CD4-positive, alpha-beta memory T cell (primary cell): ENCODE measurements around the gene GPATCH8. TPM values are rescaled to one million over a fixed set of nuclear protein-coding genes. Genes with fewer than 3 reads are reported as not detected.

Source experiments
- CTCF ChIA-PET: fragments of 350-600 bp; sonication (Branson Sonifier 250); formaldehyde crosslinking; loops from one replicate; lab custom pipeline; 2021; ENCODE audit warnings: inconsistent platforms; ENCODE audit not compliant: partially characterized antibody; lab: Charles Lee
- POLR2A ChIA-PET: fragments of 350-600 bp; sonication (Branson Sonifier 250); formaldehyde crosslinking; loops from one replicate; lab custom pipeline; 2021; ENCODE audit not compliant: partially characterized antibody; lab: Charles Lee
- DNase-seq, 5 donors: peaks; one replicate each; pipeline versions ENCODE4 v3.0.0 to v3.0.0-alpha.2; 2020 to 2022; ENCODE audit warnings: mixed read lengths in 1 of 5
- H3K27ac ChIP-seq: one replicate; pipeline ENCODE4 v1.7.0; 2013; ENCODE audit warnings: low read depth, low read length
- H3K27me3 ChIP-seq: 2 replicates; pipeline ENCODE4 v1.7.0; 2013; ENCODE audit warnings: mild to moderate bottlenecking, low read length, moderate library complexity; ENCODE audit not compliant: insufficient read depth
- H3K36me3 ChIP-seq: 2 replicates; pipeline ENCODE4 v1.7.0; 2013; ENCODE audit warnings: mild to moderate bottlenecking, low read length, moderate library complexity; ENCODE audit not compliant: insufficient read depth
- H3K4me1 ChIP-seq: 2 replicates; pipeline ENCODE4 v1.7.0; 2013; ENCODE audit warnings: mild to moderate bottlenecking, low read length, moderate library complexity; ENCODE audit not compliant: insufficient read depth
- H3K4me3 ChIP-seq, 2 donors: one replicate each; pipeline ENCODE4 v1.7.0; 2013; ENCODE audit warnings: low read length in 2 of 2, mild to moderate bottlenecking in 1 of 2
- H3K9me3 ChIP-seq, 2 donors: one replicate each; pipeline ENCODE4 v1.7.0; 2013; ENCODE audit warnings: low read length in 2 of 2, control low read depth in 1 of 2; ENCODE audit not compliant: control insufficient read depth in 1 of 2
- H3K27ac Mint-ChIP-seq, 7 donors: one replicate each; pipeline ENCODE4 v1.8.0; 2020 to 2021; ENCODE audit warnings: mixed read lengths in 7 of 7, mild to moderate bottlenecking in 6 of 7, inconsistent platforms in 3 of 7, moderate library complexity in 3 of 7
- H3K27me3 Mint-ChIP-seq, 2 donors: one replicate each; pipeline ENCODE4 v1.8.0; 2020 to 2021; ENCODE audit warnings: mixed read lengths in 2 of 2
- H3K36me3 Mint-ChIP-seq, 2 donors: one replicate each; pipeline ENCODE4 v1.8.0; 2020 to 2021; ENCODE audit warnings: mixed read lengths in 2 of 2, inconsistent platforms in 1 of 2, mild to moderate bottlenecking in 1 of 2
- H3K4me1 Mint-ChIP-seq, 4 donors: one replicate each; pipeline ENCODE4 v1.8.0; 2020 to 2021; ENCODE audit warnings: mixed read lengths in 4 of 4, mild to moderate bottlenecking in 1 of 4
- H3K4me3 Mint-ChIP-seq, 8 donors: one replicate each; pipeline ENCODE4 v1.8.0; 2020 to 2021; ENCODE audit warnings: mixed read lengths in 8 of 8, mild to moderate bottlenecking in 7 of 8, moderate library complexity in 6 of 8, inconsistent platforms in 3 of 8
- H3K9me3 Mint-ChIP-seq, 8 donors: one replicate each; pipeline ENCODE4 v1.8.0; 2020 to 2021; ENCODE audit warnings: mixed read lengths in 8 of 8, mild to moderate bottlenecking in 5 of 8, inconsistent platforms in 3 of 8, moderate library complexity in 1 of 8
- intact Hi-C: fragments of 100-400 bp; cut with micrococcal nuclease; formaldehyde crosslinking; loops from one replicate; pipeline ENCODE4 v1.15.1; 2023
- polyA plus RNA-seq, 2 donors: library from polyadenylated mRNA; unstranded; fragments of 300-500 nt; fragmentation: Illumina TruSeq; gene quantifications; one replicate each; pipeline ENCODE4 v1.2.3, GENCODE V29; 2021
- total RNA-seq, 2 experiments: library from RNA; stranded (reverse); gene quantifications; one replicate each; pipeline ENCODE4 v1.2.3, GENCODE V29; 2021

GPATCH8 gene
- total and polyA plus RNA-seq, 4 experiments from 2014 or later: 12.9 to 75.8 (median 70.2) TPM

DNA sequence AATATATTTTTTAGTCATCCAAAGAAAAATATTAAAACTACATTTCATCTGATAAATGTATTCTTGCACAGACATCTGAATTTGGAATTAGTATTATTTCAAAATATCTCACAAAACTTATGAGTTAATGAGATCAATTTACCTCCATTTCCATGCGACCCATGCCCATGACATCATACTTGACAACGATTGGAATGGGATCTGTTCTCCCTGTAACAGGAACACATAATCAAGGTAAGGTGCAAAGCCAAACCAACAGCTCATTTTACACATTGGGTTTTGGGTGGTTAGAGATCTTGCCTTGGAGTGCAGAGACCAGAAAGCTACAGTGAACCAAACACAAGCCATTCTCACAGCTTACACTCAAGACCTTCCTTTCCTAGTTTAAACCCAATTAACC is 66.9 kb downstream of the GPATCH8 start:
- Mint-ChIP-seq H3K27me3 (no peaks in the 10 kb centered on the region), H3K4me1 (peaks cover 21 to 27% (median 24%) of the 10 kb centered on the region in 4 donors), H3K36me3 (peaks cover 32% of the 10 kb centered on the region in 2 donors), H3K9me3 (no peaks in the 10 kb centered on the region), H3K27ac (peak overlapping the region in 1 of 7 donors; percentile 37), H3K4me3 (no peak overlapping the region)
- Histone ChIP-seq H3K4me1 (peaks cover 12% of the 10 kb centered on the region), H3K36me3 (peaks cover 26% of the 10 kb centered on the region), H3K27ac (no peak overlapping the region), H3K27me3 (no peaks in the 10 kb centered on the region), H3K4me3 (no peak overlapping the region), H3K9me3 (no peaks in the 10 kb centered on the region)
- no peak for DNase-seq
- ChIA-PET CTCF (no interaction called here), POLR2A (no interaction called here)
- intact Hi-C loops: no loop called here

DNA sequence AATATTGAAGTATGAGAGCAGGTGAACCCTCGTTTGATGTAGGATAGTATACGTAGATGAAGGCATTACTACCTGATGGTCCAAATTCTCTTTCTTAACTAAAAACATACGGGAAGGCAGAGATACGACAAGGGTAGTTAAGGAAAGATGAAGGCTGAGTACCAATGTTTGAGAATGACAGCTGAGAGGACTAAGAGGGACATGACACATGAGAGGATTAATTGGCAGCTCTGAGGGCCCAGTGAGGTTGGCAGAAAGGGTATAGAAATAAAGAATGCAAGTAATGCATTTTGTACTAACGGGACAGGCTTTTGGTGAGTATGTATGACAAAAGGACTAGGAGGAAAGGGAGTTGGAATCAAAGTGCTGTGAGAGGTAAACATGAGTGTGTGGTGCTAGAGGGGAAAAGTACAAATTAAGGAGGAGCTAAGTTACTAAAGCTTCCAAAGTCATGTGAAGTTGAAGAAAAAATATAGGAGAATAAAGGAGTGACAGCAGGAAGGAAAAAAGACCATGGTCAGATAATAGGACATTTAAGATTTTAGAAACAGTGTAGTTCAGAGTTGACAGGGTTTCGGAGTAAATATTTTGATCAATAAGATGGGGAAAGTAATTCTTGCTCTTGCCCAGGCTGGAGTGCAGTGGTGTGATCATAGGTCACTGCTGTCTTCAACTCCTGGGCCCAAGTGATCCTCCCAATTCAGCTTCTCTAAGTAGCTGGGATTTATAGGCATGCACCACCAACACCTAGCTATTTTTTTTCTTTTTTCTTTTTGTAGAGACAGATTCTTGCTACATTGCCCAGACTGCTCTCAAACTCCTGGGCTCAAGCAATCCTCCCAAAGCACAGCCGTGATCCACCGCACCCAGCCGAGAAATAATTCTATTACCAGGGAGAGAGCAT is 70.7 kb downstream of the GPATCH8 start:
- H3K9me3 ChIP-seq: no peaks in the 10 kb centered on the region
- Mint-ChIP-seq H3K4me1 (peaks cover 0 to 13% (median 4%) of the 10 kb centered on the region in 4 donors), H3K27me3 (no peaks in the 10 kb centered on the region), H3K4me3 (no peak overlapping the region), H3K36me3 (peaks cover 28 to 43% of the 10 kb centered on the region in 2 donors), H3K9me3 (no peaks in the 10 kb centered on the region), H3K27ac (peak overlapping the region in 1 of 7 donors; percentile 37)
- DNase-seq: no peak
- intact Hi-C loops: no loop called here
- H3K4me3 ChIP-seq: no peak overlapping the region
- H3K36me3 ChIP-seq: peaks cover 26% of the 10 kb centered on the region
- H3K27ac ChIP-seq: no peak overlapping the region
- H3K4me1 ChIP-seq: no peaks in the 10 kb centered on the region
- no peaks in the 10 kb centered on the region for H3K27me3 ChIP-seq
- ChIA-PET CTCF (no interaction called here), POLR2A (no interaction called here)

DNA sequence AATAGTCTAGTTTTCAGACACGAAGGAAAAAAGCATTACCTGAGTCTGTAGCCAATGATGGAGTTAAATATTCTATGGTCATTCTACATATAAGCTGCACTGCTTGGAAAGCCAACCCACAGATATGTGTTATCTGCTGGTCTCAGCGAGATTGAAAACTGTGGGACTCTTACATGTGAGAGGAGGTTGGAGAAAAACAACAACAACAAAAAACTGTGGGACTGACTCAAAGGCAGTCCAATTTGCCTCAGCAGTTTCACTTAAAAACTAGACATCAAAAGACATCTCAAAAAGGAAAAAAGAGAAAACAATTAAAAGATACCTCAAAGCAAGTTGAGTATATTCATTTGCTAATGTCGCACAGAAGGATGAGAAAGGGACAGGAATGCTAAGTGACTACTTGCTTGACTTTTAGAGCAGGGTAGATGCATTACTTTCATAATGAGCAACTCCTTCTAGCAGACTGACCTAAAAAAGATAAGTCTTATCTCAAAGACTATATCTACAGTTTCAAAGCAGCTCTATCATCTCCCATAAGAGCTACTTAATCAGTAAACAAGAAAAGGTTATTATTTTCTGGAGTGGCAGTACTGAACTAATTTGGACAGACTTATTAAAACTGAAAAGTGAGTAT is 78.3 kb downstream of the GPATCH8 start:
- CTCF ChIA-PET: no interaction called here

DNA sequence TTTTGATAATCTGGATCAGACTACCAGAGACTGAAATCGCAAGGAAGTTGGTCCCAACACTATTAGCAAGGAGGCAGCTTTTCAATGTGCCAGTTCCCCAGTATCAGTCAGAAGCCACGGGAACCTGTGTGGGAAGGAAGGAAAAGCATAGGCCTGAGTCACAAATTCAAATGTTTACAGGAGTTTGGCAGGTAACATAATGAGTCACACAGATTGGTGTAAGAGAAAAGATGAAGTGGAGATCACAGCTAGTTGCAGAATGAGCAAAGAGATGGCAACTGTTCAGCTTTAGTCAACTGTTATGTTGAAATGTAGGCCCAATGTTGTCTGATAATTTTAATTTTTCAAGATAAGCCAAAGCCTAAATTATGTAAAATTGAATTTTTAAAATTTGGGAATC is 85.7 kb downstream of the GPATCH8 start:
- POLR2A ChIA-PET: no interaction called here
- H3K27ac Mint-ChIP-seq: peak overlapping the region in 3 of 7 donors; percentile 43 to 87 (median 61)
- no peaks in the 10 kb centered on the region for H3K9me3 ChIP-seq
- H3K36me3 Mint-ChIP-seq: peaks cover 37 to 58% of the 10 kb centered on the region in 2 donors
- DNase-seq: no peak
- peaks cover 13% of the 10 kb centered on the region for H3K36me3 ChIP-seq
- H3K27me3 ChIP-seq: no peaks in the 10 kb centered on the region
- H3K27ac ChIP-seq: no peak overlapping the region
- H3K27me3 Mint-ChIP-seq: no peaks in the 10 kb centered on the region
- CTCF ChIA-PET: no interaction called here
- H3K9me3 Mint-ChIP-seq: no peaks in the 10 kb centered on the region
- H3K4me3 Mint-ChIP-seq: no peak overlapping the region
- peaks cover 0 to 4% (median under 1%) of the 10 kb centered on the region in 4 donors for H3K4me1 Mint-ChIP-seq
- intact Hi-C loops: no loop called here
- no peak overlapping the region for H3K4me3 ChIP-seq
- H3K4me1 ChIP-seq: no peaks in the 10 kb centered on the region

More for the DNA sequence above, 78.3 kb downstream of the GPATCH8 start:
- H3K4me1 Mint-ChIP-seq: peaks cover 11 to 21% (median 15%) of the 10 kb centered on the region in 4 donors
- DNase-seq: no peak
- POLR2A ChIA-PET: no interaction called here
- Histone ChIP-seq H3K4me1 (no peaks in the 10 kb centered on the region), H3K9me3 (no peaks in the 10 kb centered on the region), H3K36me3 (peaks cover 15% of the 10 kb centered on the region), H3K27ac (no peak overlapping the region), H3K4me3 (no peak overlapping the region), H3K27me3 (no peaks in the 10 kb centered on the region)
- H3K27ac Mint-ChIP-seq: peak overlapping the region in 4 of 7 donors; percentile 25 to 89 (median 72)
- peak overlapping the region in 1 of 8 donors; percentile 42 for H3K4me3 Mint-ChIP-seq
- no peaks in the 10 kb centered on the region for H3K9me3 Mint-ChIP-seq
- peaks cover 37 to 53% of the 10 kb centered on the region in 2 donors for H3K36me3 Mint-ChIP-seq
- intact Hi-C loops: no loop called here
- H3K27me3 Mint-ChIP-seq: no peaks in the 10 kb centered on the region

DNA sequence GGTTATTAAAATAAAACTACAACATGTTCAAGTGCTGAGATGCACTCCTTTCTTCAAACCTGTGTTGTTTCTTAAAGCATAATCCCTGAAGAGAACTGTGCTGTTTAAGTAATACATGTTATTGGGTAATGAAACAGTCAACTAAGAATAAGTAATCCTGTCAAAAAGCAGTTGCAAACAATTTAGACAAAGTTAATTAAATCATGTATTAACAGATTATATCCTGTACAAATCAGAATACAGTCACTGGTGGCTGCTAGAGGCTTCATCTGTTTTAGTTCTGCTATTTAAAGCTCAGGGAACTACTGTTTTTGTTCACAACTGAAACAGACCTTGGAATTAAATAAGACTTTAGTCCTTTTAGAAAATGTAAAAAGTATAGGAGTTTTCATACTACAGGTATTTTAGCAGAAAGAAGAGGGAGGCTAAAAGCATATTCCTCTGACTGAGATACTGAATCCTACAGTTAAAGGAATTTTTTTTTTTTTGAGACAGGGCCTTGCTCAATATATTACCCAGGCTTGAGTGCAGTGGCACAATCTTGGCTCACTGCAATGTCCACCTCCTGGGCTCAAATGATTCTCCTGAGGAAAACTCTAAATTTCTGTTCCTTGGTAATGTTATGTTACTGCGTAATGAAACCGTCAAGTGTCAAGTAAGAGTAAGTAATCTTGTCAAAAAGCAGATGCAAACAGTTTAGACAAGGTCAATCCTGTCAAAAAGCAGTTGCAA is 86.5 kb downstream of the GPATCH8 start:
- DNase-seq: no peak
- Histone ChIP-seq H3K27ac (no peak overlapping the region), H3K4me3 (no peak overlapping the region), H3K36me3 (peaks cover 13% of the 10 kb centered on the region), H3K27me3 (no peaks in the 10 kb centered on the region), H3K4me1 (no peaks in the 10 kb centered on the region), H3K9me3 (no peaks in the 10 kb centered on the region)
- no peak overlapping the region for H3K27ac Mint-ChIP-seq
- peaks cover 38 to 59% of the 10 kb centered on the region in 2 donors for H3K36me3 Mint-ChIP-seq
- H3K4me3 Mint-ChIP-seq: no peak overlapping the region
- no peaks in the 10 kb centered on the region for H3K27me3 Mint-ChIP-seq
- intact Hi-C loops: no loop called here
- POLR2A ChIA-PET: no interaction called here
- CTCF ChIA-PET: no interaction called here
- peaks cover 0 to 4% (median under 1%) of the 10 kb centered on the region in 4 donors for H3K4me1 Mint-ChIP-seq
- no peaks in the 10 kb centered on the region for H3K9me3 Mint-ChIP-seq

DNA sequence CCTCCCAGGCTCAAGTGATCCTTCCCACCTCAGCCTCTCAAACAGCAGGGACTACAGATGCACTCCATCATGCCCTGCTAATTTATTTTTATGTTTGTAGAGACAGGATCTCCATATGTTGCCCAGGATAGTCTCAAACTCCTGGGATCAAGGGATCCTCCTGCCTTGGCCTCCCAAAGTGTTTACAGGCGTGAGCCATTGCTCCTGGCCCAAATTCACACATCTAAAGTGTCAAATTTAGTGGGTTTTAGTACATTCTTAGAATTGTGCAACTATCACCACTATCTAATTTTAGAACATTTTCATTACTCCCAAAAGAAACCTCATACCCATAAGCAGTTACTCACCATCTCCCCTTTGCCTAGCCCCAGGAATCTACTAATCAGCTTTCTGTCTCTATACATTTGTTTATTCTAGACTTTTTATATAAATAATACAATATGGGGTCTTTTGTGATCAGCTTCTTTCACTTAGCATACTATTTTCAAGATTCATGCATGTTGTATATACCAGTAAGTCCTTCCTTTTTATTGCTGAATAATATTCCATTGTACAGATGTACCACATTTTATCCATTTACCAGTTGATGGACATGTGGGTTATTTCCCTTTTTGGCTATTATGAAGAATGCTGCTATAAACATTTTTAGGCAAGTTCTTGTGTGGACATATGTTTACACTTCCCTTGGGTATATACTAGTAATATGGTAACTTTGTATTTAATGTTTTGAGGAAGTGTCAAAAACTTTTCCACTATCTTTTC is 88.6 kb downstream of the GPATCH8 start:
- no peaks in the 10 kb centered on the region for H3K9me3 Mint-ChIP-seq
- H3K4me3 Mint-ChIP-seq: no peak overlapping the region
- peaks cover 0 to 4% (median 2%) of the 10 kb centered on the region in 4 donors for H3K4me1 Mint-ChIP-seq
- no peak overlapping the region for H3K27ac Mint-ChIP-seq
- H3K36me3 Mint-ChIP-seq: peaks cover 33 to 56% of the 10 kb centered on the region in 2 donors
- H3K36me3 ChIP-seq: peaks cover 9% of the 10 kb centered on the region
- ChIA-PET POLR2A (no interaction called here), CTCF (no interaction called here)
- no peak for DNase-seq
- no peaks in the 10 kb centered on the region for H3K4me1 ChIP-seq
- no peaks in the 10 kb centered on the region for H3K9me3 ChIP-seq
- intact Hi-C loops: no loop called here
- no peak overlapping the region for H3K4me3 ChIP-seq
- no peak overlapping the region for H3K27ac ChIP-seq
- no peaks in the 10 kb centered on the region for H3K27me3 Mint-ChIP-seq
- H3K27me3 ChIP-seq: no peaks in the 10 kb centered on the region
